Right lobe of liver (tissue), 4 donors: ENCODE results near the gene STXBP3.

ENCODE experiments used
- CTCF ChIP-seq, 4 donors: fragments of 200-600 bp in 3 of 4; fragments of 450-650 bp in 1 of 4; IDR thresholded peaks; one replicate each; pipeline versions ENCODE4 v1.5.1 to v1.8.0; 2016 to 2022; ENCODE audit warnings: antibody characterized with exemption in 4 of 4, mild to moderate bottlenecking in 2 of 4
- POLR2A ChIP-seq: fragments of 450-650 bp; IDR thresholded peaks from one replicate; pipeline ENCODE4 v1.6.1; 2017; ENCODE audit warnings: antibody characterized with exemption, mild to moderate bottlenecking
- donor health status: DM: no; HTN: no; CAD: no.
- donor health status: DM: no; HTN: no; CAD: no.
- donor health status: DM: no; HTN: yes; CAD: no.

- no peak for TF ChIP-seq CTCF (IDR thresholded peaks at IDR 0.05)
- no peak for TF ChIP-seq POLR2A
Observed at GRCh38 chr1:108830119-108831008, 83.9 kb downstream of the STXBP3 start.
